ENCODE results near the gene MC3R. TPM values are rescaled to one million over a fixed set of nuclear protein-coding genes. Genes with fewer than 3 reads are reported as not detected.

The MC3R gene
- total and polyA plus RNA-seq, 2 donors (not counting 1 experiment from before 2014, with no cell fraction given): not detected

- Histone ChIP-seq H3K27me3 (ENCODE audit: control insufficient read depth, insufficient read depth, low read length) (no peaks in the 10 kb centered on the region), H4K20me1 (ENCODE audit: control insufficient read depth, extremely low read depth, insufficient read depth, low read length) (peaks cover 2% of the 10 kb centered on the region), H3K4me2 (ENCODE audit: extremely low read depth, insufficient read depth, low read length) (no peak overlapping the region), H3K9ac (ENCODE audit: insufficient read depth, low read length) (no peak overlapping the region), H3K4me3 (replicated peaks in 1 of 4; ENCODE audit: control extremely low read depth in 1 of 4, insufficient read depth in 1 of 4, low read depth in 3 of 4, low read length in 4 of 4) (no peak overlapping the region), H3K4me1 (ENCODE audit: control insufficient read depth, extremely low read depth, insufficient read depth, low read length) (no peaks in the 10 kb centered on the region), H3K36me3 (ENCODE audit: control insufficient read depth, insufficient read depth, low read length) (no peaks in the 10 kb centered on the region), H3K27ac (ENCODE audit: insufficient read depth, low read length) (no peak overlapping the region), H3K9me3 (ENCODE audit: control insufficient read depth, insufficient read depth, low read depth, low read length) (no peaks in the 10 kb centered on the region), H2AFZ (ENCODE audit: low read length) (no peak overlapping the region), H3K79me2 (ENCODE audit: control insufficient read depth, insufficient read depth, low read length) (no peaks in the 10 kb centered on the region)
- TF ChIP-seq EZH2 (IDR thresholded peaks at IDR 0.05; ENCODE audit: low read length, missing control alignments) (no peak), CTCF (conservative IDR thresholded peaks at IDR 0.05 in 1 of 2, IDR thresholded peaks at IDR 0.05 in 1 of 2; ENCODE audit: low read depth in 1 of 2, low read length in 2 of 2) (no peak)
- DNase-seq (ENCODE audit: low read depth in 2 of 2): peak in 1 of 2 donors; percentile 1
Observed at GRCh38 chr20:56222201-56222600, 26.3 kb upstream of the MC3R start.

DNA sequence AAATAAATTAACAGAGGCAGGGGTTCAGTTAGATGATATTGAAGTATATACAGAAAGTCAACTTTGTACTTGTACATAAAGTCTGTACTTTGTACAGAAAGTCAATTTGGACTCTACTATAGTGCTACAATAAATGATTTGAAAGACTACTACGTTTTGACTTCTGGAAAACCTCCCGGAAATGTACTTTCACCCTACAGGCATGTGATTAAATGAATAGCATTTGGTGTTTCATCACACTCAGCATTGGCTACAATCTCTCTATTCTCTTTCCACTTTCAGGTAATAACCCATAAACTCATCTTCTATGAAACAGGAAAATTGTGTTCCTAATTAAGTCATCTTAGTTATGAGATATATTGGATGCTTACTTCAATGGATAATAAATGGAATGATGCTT lies 25.6 kb upstream of the MC3R start:
- no peaks in the 10 kb centered on the region for H3K27me3 ChIP-seq (ENCODE audit: control insufficient read depth, insufficient read depth, low read length)
- H2AFZ ChIP-seq (ENCODE audit: low read length): no peak overlapping the region
- no peak overlapping the region for H3K9ac ChIP-seq (ENCODE audit: insufficient read depth, low read length)
- H3K27ac ChIP-seq (ENCODE audit: insufficient read depth, low read length): no peak overlapping the region
- no peak for DNase-seq (ENCODE audit: low read depth in 2 of 2)
- no peaks in the 10 kb centered on the region for H3K79me2 ChIP-seq (ENCODE audit: control insufficient read depth, insufficient read depth, low read length)
- H3K9me3 ChIP-seq (ENCODE audit: control insufficient read depth, insufficient read depth, low read depth, low read length): no peaks in the 10 kb centered on the region
- no peak overlapping the region for H3K4me3 ChIP-seq (replicated peaks in 1 of 4; ENCODE audit: control extremely low read depth in 1 of 4, insufficient read depth in 1 of 4, low read depth in 3 of 4, low read length in 4 of 4)
- no peaks in the 10 kb centered on the region for H3K4me1 ChIP-seq (ENCODE audit: control insufficient read depth, extremely low read depth, insufficient read depth, low read length)
- no peak for TF ChIP-seq CTCF (conservative IDR thresholded peaks at IDR 0.05 in 1 of 2, IDR thresholded peaks at IDR 0.05 in 1 of 2; ENCODE audit: low read depth in 1 of 2, low read length in 2 of 2)
- TF ChIP-seq EZH2 (IDR thresholded peaks at IDR 0.05; ENCODE audit: low read length, missing control alignments): no peak
- no peaks in the 10 kb centered on the region for H3K36me3 ChIP-seq (ENCODE audit: control insufficient read depth, insufficient read depth, low read length)
- H4K20me1 ChIP-seq (ENCODE audit: control insufficient read depth, extremely low read depth, insufficient read depth, low read length): peaks cover 2% of the 10 kb centered on the region
- H3K4me2 ChIP-seq (ENCODE audit: extremely low read depth, insufficient read depth, low read length): no peak overlapping the region

DNA sequence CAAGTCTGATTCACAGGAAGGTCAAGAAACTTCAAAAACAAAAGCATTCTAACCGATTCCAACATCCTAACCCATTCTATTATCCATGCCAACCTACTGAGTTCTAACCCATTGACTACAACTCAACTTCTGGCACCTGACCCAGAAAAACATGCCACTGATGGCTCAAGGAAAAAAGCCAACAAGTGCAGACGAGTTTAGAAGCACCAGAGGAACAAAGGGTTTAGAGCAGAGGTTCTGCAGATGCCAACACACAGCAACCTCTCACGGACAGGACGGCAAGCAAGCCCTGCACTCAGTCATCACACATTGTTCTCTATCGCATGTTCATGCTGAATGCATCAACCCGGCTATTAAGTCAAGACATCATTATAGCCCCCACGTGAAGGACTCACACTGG lies 25.2 kb upstream of the MC3R start:
- peaks cover 2% of the 10 kb centered on the region for H4K20me1 ChIP-seq (ENCODE audit: control insufficient read depth, extremely low read depth, insufficient read depth, low read length)
- H3K4me2 ChIP-seq (ENCODE audit: extremely low read depth, insufficient read depth, low read length): no peak overlapping the region
- DNase-seq (ENCODE audit: low read depth in 2 of 2): no peak
- H3K9me3 ChIP-seq (ENCODE audit: control insufficient read depth, insufficient read depth, low read depth, low read length): no peaks in the 10 kb centered on the region
- no peak overlapping the region for H3K9ac ChIP-seq (ENCODE audit: insufficient read depth, low read length)
- H3K27me3 ChIP-seq (ENCODE audit: control insufficient read depth, insufficient read depth, low read length): no peaks in the 10 kb centered on the region
- no peaks in the 10 kb centered on the region for H3K36me3 ChIP-seq (ENCODE audit: control insufficient read depth, insufficient read depth, low read length)
- H3K4me1 ChIP-seq (ENCODE audit: control insufficient read depth, extremely low read depth, insufficient read depth, low read length): no peaks in the 10 kb centered on the region
- no peak overlapping the region for H3K4me3 ChIP-seq (replicated peaks in 1 of 4; ENCODE audit: control extremely low read depth in 1 of 4, insufficient read depth in 1 of 4, low read depth in 3 of 4, low read length in 4 of 4)
- no peaks in the 10 kb centered on the region for H3K79me2 ChIP-seq (ENCODE audit: control insufficient read depth, insufficient read depth, low read length)
- no peak overlapping the region for H2AFZ ChIP-seq (ENCODE audit: low read length)
- TF ChIP-seq EZH2 (IDR thresholded peaks at IDR 0.05; ENCODE audit: low read length, missing control alignments) (no peak), CTCF (conservative IDR thresholded peaks at IDR 0.05 in 1 of 2, IDR thresholded peaks at IDR 0.05 in 1 of 2; ENCODE audit: low read depth in 1 of 2, low read length in 2 of 2) (no peak)
- H3K27ac ChIP-seq (ENCODE audit: insufficient read depth, low read length): no peak overlapping the region
